Ecto neural progenitor cell (in vitro differentiated cells): ENCODE measurements around the gene TLCD3A.
A peak's percentile ranks its signal among the peaks of the same experiment; 100 is the strongest.
"Not testable (repeated sequence)": the region's sequence is repeated elsewhere in the genome, so short reads cannot be mapped to it uniquely, and the experiment has no call there.

Experiments used
- DNase-seq: peaks from one replicate; pipeline ENCODE4 v3.0.0-alpha.2; 2018; ENCODE audit warnings: low spot score

The TLCD3A gene

DNA sequence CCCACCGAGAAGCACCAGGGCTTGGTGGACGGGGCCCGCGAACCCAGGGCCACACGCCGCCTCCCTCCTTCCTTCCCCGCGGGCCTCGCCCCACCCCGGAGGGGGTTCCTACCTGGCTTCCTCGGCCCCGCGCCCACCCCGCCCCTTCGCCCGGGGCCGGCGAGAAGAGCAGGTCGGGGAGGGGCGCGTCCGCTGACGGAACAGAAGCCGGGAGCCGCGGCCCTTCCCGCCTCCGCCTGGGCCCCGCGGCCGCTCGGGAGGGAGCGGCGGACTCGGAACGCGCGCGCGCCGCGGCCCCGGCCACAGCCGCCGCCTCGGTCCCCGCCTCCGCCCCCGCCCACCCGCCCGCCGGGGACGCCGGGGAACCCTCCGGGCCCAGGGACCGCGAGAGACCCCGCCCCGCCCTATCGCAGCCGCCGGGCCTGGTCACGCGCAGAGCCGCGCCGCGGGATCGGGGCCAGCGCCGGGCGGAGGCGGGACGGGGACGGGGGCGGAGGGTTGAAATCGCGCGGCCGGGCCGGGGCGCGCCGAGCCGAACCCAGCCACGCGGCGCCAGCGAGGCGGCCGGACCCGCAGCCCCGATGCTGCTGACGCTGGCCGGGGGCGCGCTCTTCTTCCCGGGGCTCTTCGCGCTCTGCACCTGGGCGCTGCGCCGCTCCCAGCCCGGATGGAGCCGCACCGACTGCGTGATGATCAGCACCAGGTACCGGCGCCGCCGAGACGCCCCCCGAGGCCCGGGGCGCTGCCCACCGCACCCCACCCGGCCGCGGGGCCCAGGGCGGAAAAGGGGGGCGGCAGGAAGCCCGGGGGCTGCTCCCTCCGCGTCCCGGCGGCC lies at the start of gene TLCD3A:
TLCD3A (plus strand) TSS at position 530 of the 835 bp plus-strand sequence; CDS start at position 582, 52 bp downstream.
- peak; percentile 90 for DNase-seq

DNA sequence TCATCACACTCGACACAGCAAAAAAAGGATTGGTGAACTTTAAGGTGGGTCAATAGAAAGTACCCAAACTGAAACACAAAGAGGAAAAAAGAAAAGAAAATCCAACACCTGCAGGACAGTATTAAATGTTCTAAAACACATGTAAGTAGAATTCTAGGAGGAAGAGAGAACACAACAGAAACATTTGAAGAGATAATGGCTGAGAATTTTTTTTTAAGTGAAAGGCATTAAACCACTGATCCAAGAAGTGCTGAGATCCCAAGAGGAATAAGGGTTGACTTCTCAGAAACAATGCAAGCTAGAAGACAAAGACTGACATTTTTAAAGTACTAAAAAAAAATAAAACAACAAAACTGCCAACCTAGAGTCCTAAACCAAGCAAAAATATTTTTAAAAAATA lies 49.4 kb upstream of the TLCD3A start:
- DNase-seq: no peak

GRCh38 chr17:683499-684254 lies 48.7 kb upstream of the TLCD3A start:
- DNase-seq: no peak

DNA sequence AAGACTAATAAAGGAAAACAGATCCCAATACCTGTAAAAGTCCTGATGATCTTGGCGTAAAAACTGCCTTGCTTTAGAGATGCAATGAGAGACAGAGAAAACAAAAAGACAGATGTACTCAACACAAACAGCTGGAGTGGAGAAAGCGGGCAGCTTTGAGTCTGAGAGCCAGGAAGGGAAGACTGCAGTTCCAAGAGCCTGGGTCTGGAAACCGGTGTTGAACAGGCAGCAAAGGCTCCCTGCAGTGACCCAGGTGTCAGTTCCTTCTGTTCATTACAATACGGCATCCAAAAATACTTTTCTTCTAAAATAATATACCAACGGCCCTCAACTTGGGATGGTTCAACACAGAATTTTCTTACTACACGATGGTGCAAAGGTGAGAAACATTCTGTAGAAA lies 47.4 kb upstream of the TLCD3A start:
- DNase-seq: no peak

DNA sequence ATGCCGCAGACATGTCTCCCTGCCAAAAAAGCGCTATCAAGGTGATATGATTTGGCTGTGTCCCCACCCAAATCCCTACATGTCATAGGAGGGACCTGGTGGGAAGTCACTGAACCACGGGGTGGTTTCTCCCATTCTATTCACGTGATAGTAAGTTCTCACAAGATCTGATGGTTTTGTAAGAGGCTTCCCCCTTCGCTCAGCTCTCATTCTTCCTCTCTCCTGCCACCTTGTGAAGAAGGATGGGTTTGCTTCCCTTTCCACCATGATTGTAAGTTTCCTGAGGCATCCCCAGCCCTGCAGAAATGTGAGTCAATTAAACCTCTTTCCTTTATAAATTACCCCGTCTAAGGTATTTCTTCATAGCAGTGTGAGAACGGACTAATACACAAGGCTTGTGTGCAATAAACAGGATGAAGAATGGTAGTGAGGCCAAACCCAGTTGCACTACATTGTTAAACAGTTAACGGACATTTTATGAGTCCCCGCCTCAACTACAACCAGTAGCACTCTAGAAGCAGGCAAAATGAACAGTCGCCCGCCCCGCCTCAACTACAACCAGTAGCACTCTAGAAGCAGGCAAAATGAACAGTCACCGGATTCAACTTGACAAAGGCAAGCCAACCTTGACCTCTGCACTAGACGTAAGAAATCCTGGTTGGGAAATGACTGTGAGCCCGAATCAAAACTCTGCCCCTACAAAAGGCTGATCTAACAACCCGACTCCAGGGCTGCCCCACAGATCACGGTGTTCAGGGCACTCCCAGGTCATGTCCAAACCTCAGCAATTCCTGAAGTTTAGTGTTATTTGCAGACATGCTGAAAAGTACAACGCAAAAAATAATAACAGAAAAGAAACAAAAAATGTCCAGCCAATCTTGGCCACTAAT lies 44.1 kb upstream of the TLCD3A start:
- DNase-seq: no peak

DNA sequence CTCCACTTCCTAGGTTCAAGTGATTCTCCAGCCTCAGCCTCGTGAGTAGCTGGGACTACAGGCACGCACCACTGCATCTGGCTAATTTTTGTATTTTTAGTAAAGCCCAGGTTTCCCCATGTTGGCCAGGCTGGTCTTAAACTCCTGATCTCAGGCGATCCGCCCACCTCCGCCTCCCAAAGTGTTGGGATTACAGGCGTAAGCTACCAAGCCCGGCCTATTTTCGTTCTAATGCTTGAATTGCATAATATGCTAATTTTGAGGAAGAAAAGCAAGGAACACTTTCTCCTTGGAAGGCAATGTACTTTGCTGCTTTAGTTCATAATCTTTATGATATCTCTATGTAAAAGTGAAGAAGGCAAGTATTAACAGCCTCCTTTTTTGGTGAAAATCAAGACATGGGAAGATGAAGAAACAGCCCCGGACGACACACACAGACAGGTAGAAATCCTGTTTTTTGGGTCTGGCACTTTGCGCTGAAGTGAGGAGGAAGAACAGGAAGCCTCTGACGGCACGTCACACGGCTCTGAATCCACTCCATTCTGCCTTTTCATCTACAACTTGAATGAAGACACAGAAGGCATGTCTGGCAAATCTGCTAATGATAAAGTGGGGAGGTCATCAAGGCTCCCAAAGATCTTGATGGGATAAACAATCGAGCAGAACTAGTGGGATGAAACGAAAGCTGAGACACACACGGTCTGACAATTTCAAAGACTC lies 42.7 kb upstream of the TLCD3A start:
- DNase-seq: no peak

DNA sequence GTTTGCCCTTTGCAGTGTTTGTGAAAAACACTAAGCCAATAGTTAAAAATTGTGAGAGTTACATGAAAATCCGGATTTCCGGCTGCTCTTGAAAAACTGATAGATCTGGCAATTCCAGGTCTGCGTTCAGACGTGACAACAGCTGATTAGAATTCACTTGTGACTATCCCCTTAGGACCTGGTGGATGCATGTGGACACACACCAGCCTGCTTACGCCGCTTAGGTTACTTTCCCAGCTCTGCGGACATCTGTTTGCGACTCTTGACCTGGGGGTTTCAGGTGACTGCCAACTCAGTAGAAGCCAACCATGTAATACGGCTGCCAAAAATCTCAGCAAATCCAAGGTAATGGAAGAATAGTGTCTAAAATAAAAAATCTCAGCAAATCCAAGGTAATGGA lies 42.0 kb upstream of the TLCD3A start:
- DNase-seq: no peak

- no peak for DNase-seq
Observed at GRCh38 chr17:691423-691822, 41.0 kb upstream of the TLCD3A start.

DNA sequence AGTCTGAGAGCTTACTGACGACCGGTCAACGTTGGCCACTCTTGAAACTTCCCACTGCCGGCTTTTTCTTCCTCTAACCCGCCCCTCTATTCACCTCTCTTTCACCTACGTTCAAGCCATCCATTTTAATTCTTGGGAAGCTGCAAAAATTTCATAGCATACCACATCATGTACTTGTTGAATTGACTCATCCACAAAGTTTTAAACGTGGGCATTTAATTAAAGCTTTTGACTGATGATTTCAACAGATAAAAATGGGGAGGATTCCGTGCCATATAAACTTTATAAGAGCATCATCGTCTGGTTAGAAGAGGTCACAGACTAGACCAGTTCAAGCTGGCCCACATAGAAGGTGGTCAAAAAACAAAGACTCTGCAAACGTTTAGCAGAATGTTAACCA lies 40.3 kb upstream of the TLCD3A start:
- no peak for DNase-seq

- no peak for DNase-seq
Observed at GRCh38 chr17:693791-694638, 38.4 kb upstream of the TLCD3A start.

GRCh38 chr17:696369-696768 lies 36.0 kb upstream of the TLCD3A start:
- DNase-seq: no peak

- DNase-seq: no peak
Observed at GRCh38 chr17:697682-698081, 34.7 kb upstream of the TLCD3A start.

GRCh38 chr17:698096-698495 lies 34.3 kb upstream of the TLCD3A start:
- DNase-seq: not testable (repeated sequence)

GRCh38 chr17:699345-699744 lies 33.1 kb upstream of the TLCD3A start:
- DNase-seq: no peak

DNA sequence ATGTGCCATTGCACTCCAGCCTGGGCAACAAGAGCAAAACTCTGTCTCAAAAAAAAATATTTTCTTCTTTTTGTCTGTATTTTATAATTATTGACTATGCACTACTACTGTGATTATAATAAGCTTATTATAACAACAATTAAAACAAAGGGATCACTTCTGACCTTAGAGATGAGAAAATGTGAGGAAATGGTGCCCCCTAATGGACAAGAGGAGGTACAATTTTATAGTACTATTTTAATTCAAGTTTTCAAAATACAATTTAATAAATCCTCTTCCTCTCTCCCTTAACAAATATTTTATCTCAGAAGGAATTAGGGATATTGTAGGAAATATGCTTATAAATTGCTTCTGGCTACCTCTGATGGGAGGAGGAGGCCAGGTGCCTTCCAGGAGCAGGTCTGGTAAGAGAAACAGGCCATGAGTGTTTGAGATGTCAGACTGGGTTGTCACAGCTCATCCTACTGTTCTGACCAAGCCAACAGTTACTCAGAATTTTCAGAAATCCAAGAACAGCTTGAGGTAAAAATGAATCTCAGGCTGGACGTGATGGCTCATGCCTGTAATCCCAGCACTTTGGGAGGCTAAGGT lies 31.8 kb upstream of the TLCD3A start:
- no peak for DNase-seq

DNA sequence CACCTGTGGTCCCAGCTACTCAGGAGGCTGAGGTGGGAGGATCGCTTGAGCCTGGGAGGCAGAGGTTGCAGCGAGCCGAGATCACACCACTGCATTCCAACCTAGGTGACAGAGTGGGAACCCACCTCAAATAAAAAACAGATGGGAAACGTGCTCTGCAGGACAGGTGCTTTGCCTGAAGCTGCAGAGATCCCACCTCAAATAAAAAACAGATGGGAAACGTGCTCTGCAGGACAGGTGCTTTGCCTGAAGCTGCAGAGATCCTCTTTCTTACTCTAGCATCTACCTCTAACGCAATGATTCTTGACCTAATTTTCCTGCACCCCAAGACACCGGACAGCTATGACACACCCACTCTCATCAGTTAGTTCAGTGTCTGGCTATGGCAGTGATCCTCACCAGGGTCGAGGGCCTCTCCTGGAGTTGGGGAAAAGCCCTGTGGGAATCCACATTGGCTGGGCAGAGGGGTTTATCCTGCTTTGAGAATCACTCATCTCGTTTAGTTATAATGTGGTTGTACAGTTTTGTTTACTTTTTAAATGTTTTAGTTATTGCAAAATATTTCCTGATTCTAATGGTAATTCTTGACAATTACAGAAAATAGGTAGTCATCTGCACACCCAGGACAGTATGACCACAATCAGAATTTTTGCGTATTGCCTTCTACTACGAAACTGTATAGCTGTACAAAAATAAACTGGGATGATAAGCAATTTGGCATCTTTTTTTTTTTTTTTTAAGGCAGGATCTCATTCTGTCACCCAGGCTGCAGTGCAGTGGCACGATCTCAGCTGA lies 29.1 kb upstream of the TLCD3A start:
- DNase-seq: no peak

DNA sequence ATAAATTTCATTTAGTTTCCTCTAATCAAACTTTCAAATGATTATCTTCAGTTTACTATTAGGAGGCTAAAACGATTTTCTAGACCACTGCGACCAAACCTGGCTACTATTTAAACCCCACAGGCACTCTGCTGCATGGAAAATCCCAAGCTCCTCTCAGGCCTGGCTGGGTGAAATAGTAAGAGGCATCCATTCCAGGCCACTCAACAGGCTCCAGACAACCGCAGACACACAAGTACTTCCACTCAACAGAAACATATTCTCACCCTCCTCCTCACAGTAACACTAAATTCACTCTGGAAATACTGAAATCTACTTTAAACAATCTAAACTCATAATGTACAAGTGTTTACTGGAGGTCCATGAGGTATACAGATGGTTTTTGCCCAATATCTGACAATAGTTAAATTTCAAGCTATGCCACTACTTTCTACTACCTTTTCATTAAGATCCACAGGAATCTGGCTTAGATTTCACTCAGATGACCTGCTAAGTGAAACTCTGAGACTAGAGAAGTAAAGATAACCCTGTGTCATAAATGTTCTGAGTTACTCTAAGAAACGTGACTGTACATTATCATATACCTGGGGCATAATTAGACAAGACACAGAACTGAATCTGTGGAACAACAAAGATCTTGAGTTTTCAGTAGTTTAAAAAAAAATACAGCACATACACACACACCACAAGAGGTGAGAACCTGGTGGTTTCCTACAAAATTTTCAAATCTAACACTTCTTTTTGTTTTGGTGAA lies 28.1 kb upstream of the TLCD3A start:
- DNase-seq: no peak

GRCh38 chr17:705011-705410 lies 27.4 kb upstream of the TLCD3A start:
- DNase-seq: no peak

DNA sequence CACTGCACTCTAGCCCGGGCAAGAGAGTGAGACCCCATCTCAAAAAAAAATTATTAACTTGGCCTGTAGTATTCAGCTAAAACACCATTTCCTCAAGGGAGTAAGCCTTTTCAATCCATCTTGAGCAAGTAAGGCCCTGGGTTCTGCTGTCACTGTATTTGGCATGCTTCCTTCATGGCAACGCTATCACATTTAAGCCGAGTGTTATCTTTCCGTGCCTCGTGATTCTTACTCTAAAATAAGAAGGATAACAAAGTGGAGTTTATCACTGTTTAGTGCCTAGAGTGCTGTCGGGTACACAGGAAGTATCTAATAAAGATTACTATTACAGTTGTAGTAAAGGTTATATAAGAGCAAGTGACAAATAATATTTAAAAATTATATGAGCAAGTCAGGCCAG lies 26.5 kb upstream of the TLCD3A start:
- no peak for DNase-seq
